22Rv1 (cell line): ENCODE measurements around the gene PLXNA2.

Experiments used
- H3K27ac ChIP-seq: fragments of 450-650 bp; 2 replicates; pipeline ENCODE4 v1.5.1; 2017
- ZFX ChIP-seq: fragments of 450-650 bp; IDR thresholded peaks from 2 replicates; pipeline ENCODE4 v1.6.1; 2017; ENCODE audit warnings: antibody characterized with exemption, borderline replicate concordance
- TF ChIP-seq, protein P1 (sequence below): fragments of 450-650 bp; IDR thresholded peaks from 2 replicates; pipeline ENCODE4 v1.5.1; 2017; ENCODE audit warnings: mild to moderate bottlenecking

Gene PLXNA2

GRCh38 chr1:208261874-208262273, 17.7 kb upstream of the PLXNA2 start:
- no peak for TF ChIP-seq ZFX
- TF ChIP-seq, protein P1, sequence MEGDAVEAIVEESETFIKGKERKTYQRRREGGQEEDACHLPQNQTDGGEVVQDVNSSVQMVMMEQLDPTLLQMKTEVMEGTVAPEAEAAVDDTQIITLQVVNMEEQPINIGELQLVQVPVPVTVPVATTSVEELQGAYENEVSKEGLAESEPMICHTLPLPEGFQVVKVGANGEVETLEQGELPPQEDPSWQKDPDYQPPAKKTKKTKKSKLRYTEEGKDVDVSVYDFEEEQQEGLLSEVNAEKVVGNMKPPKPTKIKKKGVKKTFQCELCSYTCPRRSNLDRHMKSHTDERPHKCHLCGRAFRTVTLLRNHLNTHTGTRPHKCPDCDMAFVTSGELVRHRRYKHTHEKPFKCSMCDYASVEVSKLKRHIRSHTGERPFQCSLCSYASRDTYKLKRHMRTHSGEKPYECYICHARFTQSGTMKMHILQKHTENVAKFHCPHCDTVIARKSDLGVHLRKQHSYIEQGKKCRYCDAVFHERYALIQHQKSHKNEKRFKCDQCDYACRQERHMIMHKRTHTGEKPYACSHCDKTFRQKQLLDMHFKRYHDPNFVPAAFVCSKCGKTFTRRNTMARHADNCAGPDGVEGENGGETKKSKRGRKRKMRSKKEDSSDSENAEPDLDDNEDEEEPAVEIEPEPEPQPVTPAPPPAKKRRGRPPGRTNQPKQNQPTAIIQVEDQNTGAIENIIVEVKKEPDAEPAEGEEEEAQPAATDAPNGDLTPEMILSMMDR = no peak
- H3K27ac ChIP-seq = no peak overlapping the region

DNA sequence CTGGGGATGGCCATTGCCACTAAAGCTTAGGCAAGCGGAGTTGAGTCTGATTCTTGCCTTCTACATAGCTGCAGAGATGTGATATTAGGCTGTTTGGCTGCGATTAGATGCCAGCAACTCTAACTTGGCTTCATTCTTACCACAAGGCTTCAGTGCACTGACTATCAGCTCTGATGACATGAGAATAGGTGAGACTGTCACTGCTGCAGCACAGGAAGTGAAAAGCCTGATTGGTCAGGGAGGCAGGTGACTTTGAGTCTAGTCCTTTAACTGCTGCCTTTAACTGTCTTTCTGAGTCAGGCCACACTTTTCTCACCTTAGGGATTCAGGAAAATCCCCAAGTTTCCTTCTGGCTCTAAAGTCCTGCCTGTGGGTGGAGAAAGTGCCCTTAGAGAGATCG, 14.1 kb upstream of the PLXNA2 start:
- TF ChIP-seq, protein P1 = no peak
- no peak for TF ChIP-seq ZFX
- H3K27ac ChIP-seq = no peak overlapping the region

- no peak for TF ChIP-seq ZFX
- TF ChIP-seq, protein P1 = no peak
- no peak overlapping the region for H3K27ac ChIP-seq
Observed at GRCh38 chr1:208257351-208257750, 13.2 kb upstream of the PLXNA2 start.

DNA sequence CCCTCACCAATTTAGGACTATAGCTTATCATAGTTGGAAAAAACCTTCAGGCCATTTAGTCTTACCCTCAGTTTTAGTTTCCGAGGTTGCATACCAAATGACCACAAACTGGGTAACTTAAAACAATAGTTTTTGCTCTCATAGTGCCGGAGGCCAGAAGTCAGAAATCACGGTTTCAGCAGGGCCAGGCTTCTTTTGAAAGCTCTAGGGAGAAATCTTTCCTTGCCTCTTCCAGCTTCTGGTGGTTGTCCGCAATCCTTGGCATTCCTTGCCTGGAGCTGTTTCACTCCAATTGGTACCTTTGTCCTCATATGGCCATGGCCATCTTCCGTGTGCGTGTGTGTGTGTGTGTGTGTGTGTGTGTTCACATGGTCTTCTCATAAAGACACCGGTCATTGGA, 12.4 kb upstream of the PLXNA2 start:
- no peak overlapping the region for H3K27ac ChIP-seq
- no peak for TF ChIP-seq ZFX
- TF ChIP-seq, protein P1 = no peak

DNA sequence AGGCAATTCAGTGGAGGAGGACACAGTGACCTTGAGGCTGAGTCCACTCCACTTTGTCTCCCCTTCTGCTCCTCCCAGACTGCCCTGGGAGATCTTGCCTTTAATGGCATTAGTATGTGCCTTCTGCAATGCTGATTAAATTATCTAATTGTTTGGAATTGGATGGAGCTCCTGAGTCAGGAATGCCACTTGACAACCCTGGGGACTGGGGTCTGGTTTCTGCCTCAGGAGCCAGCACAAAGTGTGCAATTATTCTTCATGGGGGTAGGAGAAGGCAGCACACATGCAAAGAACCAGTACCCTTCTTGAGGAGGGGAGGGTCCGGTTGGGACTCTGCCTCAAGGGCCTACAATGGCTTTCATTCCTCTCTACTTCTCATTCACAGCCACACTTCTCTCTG, 11.9 kb upstream of the PLXNA2 start:
- TF ChIP-seq, protein P1 = no peak
- TF ChIP-seq ZFX = no peak
- no peak overlapping the region for H3K27ac ChIP-seq

- no peak overlapping the region for H3K27ac ChIP-seq
- TF ChIP-seq, protein P1 = no peak
- TF ChIP-seq ZFX = no peak
Observed at GRCh38 chr1:208254862-208255261, 10.7 kb upstream of the PLXNA2 start.

DNA sequence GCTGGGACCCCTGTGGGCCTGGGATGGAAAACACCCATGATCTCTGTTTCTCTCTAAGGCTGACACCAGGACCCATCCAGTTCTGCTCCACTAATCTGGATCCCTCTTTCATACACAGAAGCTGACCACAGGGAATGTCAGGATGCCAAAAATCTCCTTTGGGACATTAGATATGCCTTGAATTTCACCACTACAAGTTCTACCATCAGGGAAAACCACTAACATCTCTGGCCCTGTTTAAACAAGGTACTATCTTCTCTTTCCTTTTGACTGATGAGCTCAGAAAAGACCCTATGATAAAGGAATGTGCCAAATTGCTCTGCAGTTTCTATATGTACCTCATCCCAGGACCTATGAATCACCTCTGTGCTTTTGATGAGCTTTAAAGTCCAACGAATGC, 10.2 kb upstream of the PLXNA2 start:
- TF ChIP-seq ZFX = no peak
- TF ChIP-seq, protein P1 = no peak
- H3K27ac ChIP-seq = no peak overlapping the region
